Breast epithelium (tissue), 4 donors: Measurements from ENCODE around the gene DSCAM. TPM values are rescaled to one million over a fixed set of nuclear protein-coding genes. Genes with fewer than 3 reads are reported as not detected.

Experiments
- DNase-seq, 2 donors: peaks; one replicate each; pipeline ENCODE4 v3.0.0-alpha.2; 2019; ENCODE audit warnings: low spot score in 2 of 2
- H3K27ac ChIP-seq, 2 donors: fragments of 200-600 bp; sonication (generic) in 1 of 2; one replicate each; pipeline ENCODE4 v1.5.1; 2016 to 2019; ENCODE audit warnings: mild to moderate bottlenecking in 1 of 2
- H3K27me3 ChIP-seq, 2 donors: fragments of 200-600 bp; sonication (generic) in 1 of 2; one replicate each; pipeline versions ENCODE4 v1.5.1 to v1.6.0; 2017 to 2019; ENCODE audit warnings: control low read depth in 1 of 2, mild to moderate bottlenecking in 1 of 2
- H3K36me3 ChIP-seq: fragments of 200-600 bp; one replicate; pipeline ENCODE4 v1.5.1; 2019
- H3K4me1 ChIP-seq, 2 donors: fragments of 200-600 bp; sonication (generic); one replicate each; pipeline ENCODE4 v1.5.1; 2016 to 2019; ENCODE audit warnings: control low read depth in 1 of 2
- H3K4me3 ChIP-seq, 3 donors: fragments of 200-600 bp; sonication (generic); 1 replicate in 2 of 3; 2 replicates in 1 of 3; pipeline ENCODE4 v1.5.1; 2016 to 2019; ENCODE audit warnings: mild to moderate bottlenecking in 3 of 3, moderate library complexity in 2 of 3
- H3K9me3 ChIP-seq, 2 donors: fragments of 200-600 bp; sonication (generic) in 1 of 2; one replicate each; pipeline ENCODE4 v1.5.1; 2016 to 2019; ENCODE audit warnings: control low read depth in 1 of 2
- POLR2A ChIP-seq: fragments of 450-650 bp; IDR thresholded peaks from one replicate; pipeline ENCODE4 v1.6.1; 2016; ENCODE audit warnings: antibody characterized with exemption, mild to moderate bottlenecking, moderate library complexity
- POLR2AphosphoS5 ChIP-seq, 3 donors: sonication (generic); formaldehyde crosslinking; IDR thresholded peaks; one replicate each; pipeline ENCODE4 v1.6.1; 2017; ENCODE audit warnings: antibody characterized with exemption in 3 of 3
- intact Hi-C: fragments of 100-400 bp; cut with DNase I; formaldehyde crosslinking; loops from one replicate; pipeline ENCODE4 v1.15.1; 2023; ENCODE audit warnings: low total_unique reads
- total RNA-seq, 3 donors: library from RNA; depleted of rRNA; stranded (reverse); fragments of >200 nt; gene quantifications; one replicate each; pipeline ENCODE4 v1.1.0, GENCODE V29; 2016
- TF ChIP-seq, protein P1 (sequence below), 3 donors: fragments of 450-650 bp; IDR thresholded peaks; one replicate each; pipeline ENCODE4 v1.5.1; 2016 to 2017; ENCODE audit warnings: antibody characterized with exemption in 3 of 3, mild to moderate bottlenecking in 3 of 3, moderate library complexity in 3 of 3

The DSCAM gene
- total RNA-seq, 3 donors from 2014 or later = 0.33 to 0.44 TPM; not detected in 1

DNA sequence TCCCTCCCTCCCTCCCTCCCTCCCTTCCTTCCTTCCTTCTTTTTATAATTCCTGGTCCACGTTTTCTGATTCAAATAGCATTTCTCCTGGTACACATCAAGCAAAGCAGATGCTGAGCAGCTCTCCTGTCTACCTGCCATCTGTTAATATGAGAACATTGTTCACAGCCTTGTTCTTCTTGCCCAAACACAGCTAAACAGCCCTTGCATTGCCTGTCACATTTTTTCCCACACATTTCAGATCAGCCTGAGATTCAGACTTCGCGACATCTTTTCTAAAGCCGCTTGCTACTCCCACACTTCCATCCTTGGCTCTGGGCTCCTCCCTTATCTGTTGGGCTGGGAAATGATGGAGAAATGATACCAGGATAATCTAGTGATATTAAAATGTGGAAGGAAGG lies 779.2 kb downstream of the DSCAM start:
- H3K36me3 ChIP-seq = no peaks in the 10 kb centered on the region
- DNase-seq = no peak
- TF ChIP-seq POLR2A (no peak), POLR2AphosphoS5 (IDR thresholded peaks at IDR 0.05) (no peak)
- TF ChIP-seq, protein P1, sequence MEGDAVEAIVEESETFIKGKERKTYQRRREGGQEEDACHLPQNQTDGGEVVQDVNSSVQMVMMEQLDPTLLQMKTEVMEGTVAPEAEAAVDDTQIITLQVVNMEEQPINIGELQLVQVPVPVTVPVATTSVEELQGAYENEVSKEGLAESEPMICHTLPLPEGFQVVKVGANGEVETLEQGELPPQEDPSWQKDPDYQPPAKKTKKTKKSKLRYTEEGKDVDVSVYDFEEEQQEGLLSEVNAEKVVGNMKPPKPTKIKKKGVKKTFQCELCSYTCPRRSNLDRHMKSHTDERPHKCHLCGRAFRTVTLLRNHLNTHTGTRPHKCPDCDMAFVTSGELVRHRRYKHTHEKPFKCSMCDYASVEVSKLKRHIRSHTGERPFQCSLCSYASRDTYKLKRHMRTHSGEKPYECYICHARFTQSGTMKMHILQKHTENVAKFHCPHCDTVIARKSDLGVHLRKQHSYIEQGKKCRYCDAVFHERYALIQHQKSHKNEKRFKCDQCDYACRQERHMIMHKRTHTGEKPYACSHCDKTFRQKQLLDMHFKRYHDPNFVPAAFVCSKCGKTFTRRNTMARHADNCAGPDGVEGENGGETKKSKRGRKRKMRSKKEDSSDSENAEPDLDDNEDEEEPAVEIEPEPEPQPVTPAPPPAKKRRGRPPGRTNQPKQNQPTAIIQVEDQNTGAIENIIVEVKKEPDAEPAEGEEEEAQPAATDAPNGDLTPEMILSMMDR (IDR thresholded peaks at IDR 0.05) = no peak
- H3K27ac ChIP-seq = no peak overlapping the region
- no peaks in the 10 kb centered on the region for H3K9me3 ChIP-seq
- no peaks in the 10 kb centered on the region for H3K4me1 ChIP-seq
- H3K4me3 ChIP-seq = no peak overlapping the region
- no peaks in the 10 kb centered on the region for H3K27me3 ChIP-seq
- intact Hi-C loops = no loop called here

DNA sequence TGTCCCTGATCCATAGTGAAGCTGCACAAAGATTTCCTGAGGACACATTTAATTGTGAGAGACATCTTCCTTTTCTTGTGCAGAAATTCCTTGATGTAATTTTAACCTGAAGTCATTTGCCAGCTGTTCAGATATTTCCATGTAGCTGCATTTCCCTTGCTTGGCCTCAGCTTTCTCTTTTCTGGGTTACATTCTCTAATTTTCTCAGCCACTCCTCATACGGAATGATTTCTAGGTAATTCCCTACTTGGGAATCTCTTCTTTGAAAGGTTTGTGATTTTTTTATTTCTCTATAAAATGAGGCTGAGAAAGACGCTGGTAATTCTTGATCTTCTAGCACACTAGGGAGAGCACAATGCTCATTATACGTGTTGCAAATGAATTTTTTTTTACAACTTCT lies 780.7 kb downstream of the DSCAM start:
- Histone ChIP-seq H3K4me3 (no peak overlapping the region), H3K27ac (no peak overlapping the region), H3K4me1 (no peaks in the 10 kb centered on the region), H3K36me3 (no peaks in the 10 kb centered on the region), H3K27me3 (no peaks in the 10 kb centered on the region), H3K9me3 (no peaks in the 10 kb centered on the region)
- no peak for DNase-seq
- TF ChIP-seq POLR2AphosphoS5 (IDR thresholded peaks at IDR 0.05) (no peak), POLR2A (no peak)
- TF ChIP-seq, protein P1 (IDR thresholded peaks at IDR 0.05) = no peak
- intact Hi-C loops = no loop called here

DNA sequence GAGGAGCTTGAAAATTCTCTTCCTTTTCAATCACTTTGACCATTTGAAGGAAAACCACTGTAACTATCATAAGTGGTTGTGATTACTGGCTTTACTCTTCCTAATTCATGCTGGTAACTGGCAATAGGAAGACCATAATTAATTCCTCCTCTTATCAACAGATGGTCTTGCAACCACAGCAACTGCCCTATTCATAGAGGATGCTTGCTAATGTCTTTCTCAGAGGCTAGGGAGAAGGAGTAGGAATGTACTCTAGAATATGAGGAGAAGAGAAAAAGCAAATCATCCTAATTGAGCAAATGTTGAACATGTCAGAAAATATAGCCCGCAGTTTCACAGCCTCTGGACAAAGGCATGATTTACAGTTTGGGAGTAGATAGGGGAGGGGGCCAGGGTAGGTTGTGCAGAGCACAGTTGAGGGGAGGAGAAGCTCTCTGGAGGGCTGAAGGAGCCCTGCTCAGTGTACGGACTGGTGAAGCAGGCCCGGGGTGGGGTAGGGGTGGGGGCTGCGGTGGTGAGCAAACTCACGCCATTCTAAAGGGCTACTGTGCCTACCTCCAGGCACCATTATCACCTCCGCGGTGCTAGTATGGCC lies 786.8 kb downstream of the DSCAM start:
- intact Hi-C loops = no loop called here

GRCh38 chr21:40057331-40057730 lies 789.6 kb downstream of the DSCAM start:
- no peak for DNase-seq
- Histone ChIP-seq H3K36me3 (no peaks in the 10 kb centered on the region), H3K27me3 (peaks cover 0 to 3% of the 10 kb centered on the region in 2 donors), H3K4me3 (no peak overlapping the region), H3K4me1 (peaks cover 0 to 5% of the 10 kb centered on the region in 2 donors), H3K27ac (no peak overlapping the region), H3K9me3 (no peaks in the 10 kb centered on the region)
- intact Hi-C loops = no loop called here
- no peak for TF ChIP-seq POLR2AphosphoS5 (IDR thresholded peaks at IDR 0.05)
- TF ChIP-seq POLR2A = no peak
- TF ChIP-seq, protein P1 (IDR thresholded peaks at IDR 0.05) = no peak

More for the DNA sequence above, 786.8 kb downstream of the DSCAM start:
- H3K4me3 ChIP-seq = no peak overlapping the region
- no peaks in the 10 kb centered on the region for H3K9me3 ChIP-seq
- TF ChIP-seq, protein P1 (IDR thresholded peaks at IDR 0.05) = no peak
- TF ChIP-seq POLR2AphosphoS5 (IDR thresholded peaks at IDR 0.05) = no peak
- no peak for TF ChIP-seq POLR2A
- H3K4me1 ChIP-seq = no peaks in the 10 kb centered on the region
- H3K27ac ChIP-seq = no peak overlapping the region
- H3K27me3 ChIP-seq = peaks cover 0 to 3% of the 10 kb centered on the region in 2 donors
- H3K36me3 ChIP-seq = no peaks in the 10 kb centered on the region
- DNase-seq = no peak

- intact Hi-C loops = no loop called here
- Histone ChIP-seq H3K27ac (no peak overlapping the region), H3K9me3 (no peaks in the 10 kb centered on the region)
These were observed 790.9 kb downstream of the DSCAM start for GRCh38 chr21:40056031-40056430.

More at GRCh38 chr21:40056031-40056430, 790.9 kb downstream of the DSCAM start:
- DNase-seq = no peak
- Histone ChIP-seq H3K36me3 (no peaks in the 10 kb centered on the region), H3K4me1 (peaks cover 0 to 6% of the 10 kb centered on the region in 2 donors), H3K27me3 (peaks cover 0 to 3% of the 10 kb centered on the region in 2 donors), H3K4me3 (no peak overlapping the region)
- TF ChIP-seq POLR2AphosphoS5 (IDR thresholded peaks at IDR 0.05) (no peak), POLR2A (no peak)
- TF ChIP-seq, protein P1 (IDR thresholded peaks at IDR 0.05) = no peak
